Measurements from ENCODE around the gene UGT1A8. TPM values are rescaled to one million over a fixed set of nuclear protein-coding genes. Genes with fewer than 3 reads are reported as not detected.

The UGT1A8 gene
- total and polyA plus RNA-seq, 2 donors from 2014 or later: 30.0 TPM; not detected in 1

DNA sequence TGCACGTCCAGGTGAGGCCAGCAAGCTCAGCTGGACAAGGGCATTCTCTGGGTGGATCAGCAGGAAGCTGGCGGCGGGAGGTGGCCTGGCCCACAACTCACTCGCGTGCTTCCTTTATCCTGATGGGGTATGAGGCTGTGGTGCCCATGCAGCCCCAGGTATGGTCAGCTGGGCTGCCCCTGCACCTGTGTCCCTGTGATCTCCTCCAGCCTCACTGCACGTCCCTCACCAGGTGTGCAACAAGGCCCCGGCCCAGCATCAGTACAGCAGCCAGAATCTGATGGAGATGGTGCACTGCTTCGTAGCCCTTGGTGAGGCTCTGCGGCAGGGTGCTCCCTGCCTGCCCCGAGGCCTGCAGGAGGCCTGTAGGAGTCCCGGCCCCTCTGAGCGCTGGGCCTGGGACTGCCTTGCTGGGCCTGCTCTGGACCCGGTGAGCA, 178.3 kb downstream of the UGT1A8 start:
- no peak overlapping the region for H3K4me3 ChIP-seq (ENCODE audit: low read length in 3 of 3)
- no peaks in the 10 kb centered on the region for H3K9me3 ChIP-seq (ENCODE audit: control insufficient read depth in 2 of 3, insufficient read depth in 1 of 3, low read length in 3 of 3)
- no peaks in the 10 kb centered on the region for H3K27me3 ChIP-seq (ENCODE audit: control insufficient read depth, insufficient read depth, low read length)
- no peaks in the 10 kb centered on the region for H3K4me1 ChIP-seq (ENCODE audit: control insufficient read depth in 2 of 3, insufficient read depth in 2 of 3, low read depth in 1 of 3, low read length in 3 of 3)
- TF ChIP-seq, protein P1, sequence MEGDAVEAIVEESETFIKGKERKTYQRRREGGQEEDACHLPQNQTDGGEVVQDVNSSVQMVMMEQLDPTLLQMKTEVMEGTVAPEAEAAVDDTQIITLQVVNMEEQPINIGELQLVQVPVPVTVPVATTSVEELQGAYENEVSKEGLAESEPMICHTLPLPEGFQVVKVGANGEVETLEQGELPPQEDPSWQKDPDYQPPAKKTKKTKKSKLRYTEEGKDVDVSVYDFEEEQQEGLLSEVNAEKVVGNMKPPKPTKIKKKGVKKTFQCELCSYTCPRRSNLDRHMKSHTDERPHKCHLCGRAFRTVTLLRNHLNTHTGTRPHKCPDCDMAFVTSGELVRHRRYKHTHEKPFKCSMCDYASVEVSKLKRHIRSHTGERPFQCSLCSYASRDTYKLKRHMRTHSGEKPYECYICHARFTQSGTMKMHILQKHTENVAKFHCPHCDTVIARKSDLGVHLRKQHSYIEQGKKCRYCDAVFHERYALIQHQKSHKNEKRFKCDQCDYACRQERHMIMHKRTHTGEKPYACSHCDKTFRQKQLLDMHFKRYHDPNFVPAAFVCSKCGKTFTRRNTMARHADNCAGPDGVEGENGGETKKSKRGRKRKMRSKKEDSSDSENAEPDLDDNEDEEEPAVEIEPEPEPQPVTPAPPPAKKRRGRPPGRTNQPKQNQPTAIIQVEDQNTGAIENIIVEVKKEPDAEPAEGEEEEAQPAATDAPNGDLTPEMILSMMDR (IDR thresholded peaks at IDR 0.05; ENCODE audit: borderline replicate concordance, extremely low read depth, insufficient read depth): no peak
- no peak overlapping the region for H3K27ac ChIP-seq (ENCODE audit: low read depth in 2 of 2, low read length in 2 of 2)
- no peaks in the 10 kb centered on the region for H3K36me3 ChIP-seq (ENCODE audit: control insufficient read depth in 2 of 3, insufficient read depth in 3 of 3, low read length in 3 of 3)
- FAIRE-seq: no peak
- DNase-seq: peak in 1 of 5 donors; percentile 38
- no peak overlapping the region for H3K9ac ChIP-seq (ENCODE audit: low read length in 3 of 3)
- intact Hi-C loops (cut with DNase I): no loop called here

DNA sequence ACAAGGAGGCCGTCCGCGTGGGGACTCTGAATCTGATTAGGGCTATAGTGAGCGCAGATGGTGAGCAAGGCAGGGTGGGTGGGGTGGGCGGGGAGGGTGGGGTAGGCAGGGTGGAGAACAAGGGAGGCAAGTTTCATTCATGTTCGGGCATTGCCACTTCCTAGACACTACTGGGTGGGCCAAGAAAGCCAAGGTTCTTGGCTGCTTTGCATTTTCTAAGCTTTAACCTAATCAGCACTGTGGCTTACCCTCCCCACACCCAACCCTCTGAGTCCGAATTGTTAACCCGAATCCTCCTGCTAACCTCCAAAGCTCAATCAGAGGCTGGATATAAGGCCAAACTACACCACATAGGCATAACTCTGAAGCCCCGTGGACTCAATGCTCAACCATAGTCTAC, 178.8 kb downstream of the UGT1A8 start:
- H3K9me3 ChIP-seq (ENCODE audit: control insufficient read depth in 2 of 3, insufficient read depth in 1 of 3, low read length in 3 of 3): no peaks in the 10 kb centered on the region
- H3K4me1 ChIP-seq (ENCODE audit: control insufficient read depth in 2 of 3, insufficient read depth in 2 of 3, low read depth in 1 of 3, low read length in 3 of 3): no peaks in the 10 kb centered on the region
- H3K9ac ChIP-seq (ENCODE audit: low read length in 3 of 3): no peak overlapping the region
- no peak overlapping the region for H3K4me3 ChIP-seq (ENCODE audit: low read length in 3 of 3)
- no peaks in the 10 kb centered on the region for H3K27me3 ChIP-seq (ENCODE audit: control insufficient read depth, insufficient read depth, low read length)
- intact Hi-C loops (cut with DNase I): no loop called here
- FAIRE-seq: no peak
- TF ChIP-seq, protein P1 (IDR thresholded peaks at IDR 0.05; ENCODE audit: borderline replicate concordance, extremely low read depth, insufficient read depth): no peak
- no peaks in the 10 kb centered on the region for H3K36me3 ChIP-seq (ENCODE audit: control insufficient read depth in 2 of 3, insufficient read depth in 3 of 3, low read length in 3 of 3)
- no peak overlapping the region for H3K27ac ChIP-seq (ENCODE audit: low read depth in 2 of 2, low read length in 2 of 2)
- no peak for DNase-seq

DNA sequence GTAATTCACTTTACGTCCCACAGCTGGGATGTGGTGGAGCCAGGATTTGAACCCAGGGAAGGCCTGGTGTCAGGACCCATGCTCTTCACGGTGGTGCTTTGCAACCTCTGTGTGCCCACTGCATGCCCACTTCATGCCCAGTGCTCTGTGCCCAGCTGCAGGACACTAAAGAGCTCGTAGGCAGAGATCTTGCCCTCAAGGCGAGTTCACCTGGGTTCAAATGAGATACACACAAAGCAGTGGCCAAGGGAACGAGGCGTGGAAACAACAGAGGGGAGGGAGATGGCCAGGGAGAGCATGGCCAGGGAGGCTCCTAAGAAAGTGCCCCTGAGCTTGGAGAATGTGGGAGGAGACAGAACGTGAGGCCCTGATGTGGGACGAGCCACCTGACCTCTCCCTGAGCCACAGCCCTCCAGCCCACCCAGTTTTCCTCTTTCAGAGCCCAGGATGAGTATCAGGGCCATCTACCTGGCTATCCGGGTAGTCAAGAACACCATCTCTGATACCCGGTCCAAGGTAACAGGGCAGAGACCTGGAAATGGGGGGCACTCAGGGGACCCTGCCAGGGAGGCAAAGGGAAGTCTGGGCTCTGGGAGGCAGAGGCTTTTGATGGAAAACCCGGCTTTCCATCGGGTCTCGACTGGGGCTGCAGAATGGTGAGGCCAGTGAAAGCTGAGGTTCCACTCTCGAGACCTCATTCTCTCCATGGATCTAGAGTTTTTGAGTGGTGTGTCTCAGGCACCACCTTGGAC, 181.1 kb downstream of the UGT1A8 start:
- H3K36me3 ChIP-seq (ENCODE audit: control insufficient read depth in 2 of 3, insufficient read depth in 3 of 3, low read length in 3 of 3): no peaks in the 10 kb centered on the region
- no peaks in the 10 kb centered on the region for H3K9me3 ChIP-seq (ENCODE audit: control insufficient read depth in 2 of 3, insufficient read depth in 1 of 3, low read length in 3 of 3)
- no peaks in the 10 kb centered on the region for H3K27me3 ChIP-seq (ENCODE audit: control insufficient read depth, insufficient read depth, low read length)
- TF ChIP-seq, protein P1 (IDR thresholded peaks at IDR 0.05; ENCODE audit: borderline replicate concordance, extremely low read depth, insufficient read depth): no peak
- intact Hi-C loops (cut with DNase I): no loop called here
- H3K4me1 ChIP-seq (ENCODE audit: control insufficient read depth in 2 of 3, insufficient read depth in 2 of 3, low read depth in 1 of 3, low read length in 3 of 3): no peaks in the 10 kb centered on the region
- DNase-seq: peak in 1 of 5 donors; percentile 46
- H3K4me3 ChIP-seq (ENCODE audit: low read length in 3 of 3): no peak overlapping the region
- no peak for FAIRE-seq
- no peak overlapping the region for H3K27ac ChIP-seq (ENCODE audit: low read depth in 2 of 2, low read length in 2 of 2)
- no peak overlapping the region for H3K9ac ChIP-seq (ENCODE audit: low read length in 3 of 3)
